Left lung (tissue), 10 donors: Measurements from ENCODE around the gene CLDN11. TPM values are rescaled to one million over a fixed set of nuclear protein-coding genes. Genes with fewer than 3 reads are reported as not detected.

ENCODE experiments used
- ATAC-seq: fragments of 200-7000 bp; cut with Tn5 transposase; one replicate; pipeline ENCODE4 v1.9.1; 2020; ENCODE audit warnings: moderate library complexity
- DNase-seq, 4 donors: peaks; one replicate each; pipeline ENCODE4 v3.0.0-alpha.2; 2013 to 2020
- H3K27ac ChIP-seq, 2 donors: fragments of 200-600 bp; sonication (generic) in 1 of 2; one replicate each; pipeline versions ENCODE4 v1.5.0 to v1.8.0; 2020 to 2021
- H3K27me3 ChIP-seq, 2 donors: fragments of 200-600 bp; sonication (generic) in 1 of 2; one replicate each; pipeline versions ENCODE4 v1.5.0 to v1.8.0; 2020 to 2021
- H3K36me3 ChIP-seq, 2 donors: fragments of 200-600 bp; sonication (generic) in 1 of 2; one replicate each; pipeline versions ENCODE4 v1.5.0 to v1.8.0; 2020 to 2021
- H3K4me1 ChIP-seq, 2 donors: fragments of 200-600 bp; one replicate each; pipeline ENCODE4 v1.8.0; 2021
- H3K4me3 ChIP-seq, 2 donors: fragments of 200-600 bp; sonication (generic) in 1 of 2; one replicate each; pipeline versions ENCODE4 v1.5.0 to v1.8.0; 2020 to 2021; ENCODE audit warnings: mild to moderate bottlenecking in 1 of 2
- H3K9me3 ChIP-seq, 2 donors: fragments of 200-600 bp; sonication (generic) in 1 of 2; one replicate each; pipeline versions ENCODE4 v1.5.0 to v1.8.0; 2020 to 2021
- CTCF ChIP-seq, 2 donors: fragments of 200-600 bp; sonication (generic) in 1 of 2; IDR thresholded peaks; one replicate each; pipeline versions ENCODE4 v1.5.0 to v1.8.0; 2021; ENCODE audit warnings: antibody characterized with exemption in 2 of 2
- intact Hi-C, 2 donors: fragments of 100-400 bp; cut with DNase I; formaldehyde crosslinking; loops; one replicate each; pipeline versions ENCODE4 v1.11.2 to v1.14.2; 2022
- polyA plus RNA-seq, 6 donors: library from polyadenylated mRNA; unstranded; fragments of 120-200 nt; gene quantifications; one replicate each; pipeline ENCODE4 v1.2.1, GENCODE V29; 2013; ENCODE audit not compliant: insufficient read length in 6 of 6
- total RNA-seq, 2 donors: library from RNA; stranded (reverse); fragmentation: NEBNext Ultra II Directional; extraction: Animal tissue kit (Norgen Biotek cat#: 25700); gene quantifications; one replicate each; pipeline ENCODE4 v1.2.1, GENCODE V29; 2021
- donor health status: DM: no; HTN: yes; CAD: no.
- donor health status: DM: no; HTN: no; CAD: no.

The CLDN11 gene
- total and polyA plus RNA-seq, 8 donors, result 5.6 to 12.4 (median 8.9) TPM

- TF ChIP-seq CTCF (IDR thresholded peaks at IDR 0.05), result no peak
- H3K4me1 ChIP-seq, result no peaks in the 10 kb centered on the region
- no peaks in the 10 kb centered on the region for H3K9me3 ChIP-seq
- ATAC-seq (no peak), DNase-seq (no peak)
- H3K27ac ChIP-seq, result peak overlapping the region; percentile 19 to 20
- peaks cover 0 to 8% of the 10 kb centered on the region in 2 donors for H3K27me3 ChIP-seq
- H3K4me3 ChIP-seq, result no peak overlapping the region
- intact Hi-C loops, result no loop called here
- no peaks in the 10 kb centered on the region for H3K36me3 ChIP-seq
Observed at GRCh38 chr3:170425491-170426239, 7.0 kb downstream of the CLDN11 start.

GRCh38 chr3:170426240-170426797 lies 7.7 kb downstream of the CLDN11 start:
- intact Hi-C loops, result no loop called here
- TF ChIP-seq CTCF (IDR thresholded peaks at IDR 0.05), result no peak

GRCh38 chr3:170428095-170428494 lies 9.4 kb downstream of the CLDN11 start:
- no peak for TF ChIP-seq CTCF (IDR thresholded peaks at IDR 0.05)
- no peak overlapping the region for H3K27ac ChIP-seq
- ATAC-seq, result no peak
- H3K4me3 ChIP-seq, result no peak overlapping the region
- H3K4me1 ChIP-seq, result no peaks in the 10 kb centered on the region
- H3K27me3 ChIP-seq, result no peaks in the 10 kb centered on the region
- no peaks in the 10 kb centered on the region for H3K36me3 ChIP-seq
- no peaks in the 10 kb centered on the region for H3K9me3 ChIP-seq
- intact Hi-C loops, result no loop called here
- no peak for DNase-seq

More at GRCh38 chr3:170426240-170426797, 7.7 kb downstream of the CLDN11 start:
- Histone ChIP-seq H3K27ac (peak overlapping the region in 1 of 2 donors; percentile 20), H3K9me3 (no peaks in the 10 kb centered on the region), H3K27me3 (peaks cover 0 to 1% of the 10 kb centered on the region in 2 donors), H3K36me3 (no peaks in the 10 kb centered on the region), H3K4me1 (no peaks in the 10 kb centered on the region), H3K4me3 (no peak overlapping the region)
- ATAC-seq (no peak), DNase-seq (no peak)

- intact Hi-C loops, result no loop called here
- Histone ChIP-seq H3K27me3 (no peaks in the 10 kb centered on the region), H3K9me3 (no peaks in the 10 kb centered on the region), H3K4me3 (no peak overlapping the region), H3K36me3 (no peaks in the 10 kb centered on the region), H3K27ac (no peak overlapping the region), H3K4me1 (no peaks in the 10 kb centered on the region)
- no peak for TF ChIP-seq CTCF (IDR thresholded peaks at IDR 0.05)
- no peak for ATAC-seq
- no peak for DNase-seq
Observed at GRCh38 chr3:170429050-170429449, 10.4 kb downstream of the CLDN11 start.

GRCh38 chr3:170431054-170431453 lies 12.4 kb downstream of the CLDN11 start:
- no peak overlapping the region for H3K4me3 ChIP-seq
- H3K36me3 ChIP-seq, result no peaks in the 10 kb centered on the region
- DNase-seq, result no peak
- no peaks in the 10 kb centered on the region for H3K27me3 ChIP-seq
- no peaks in the 10 kb centered on the region for H3K4me1 ChIP-seq
- no peak for ATAC-seq
- TF ChIP-seq CTCF (IDR thresholded peaks at IDR 0.05), result no peak
- H3K9me3 ChIP-seq, result no peaks in the 10 kb centered on the region
- H3K27ac ChIP-seq, result no peak overlapping the region
- intact Hi-C loops, result no loop called here
